Brain pericyte (primary cell): ENCODE data around the gene PTPRN2.

Source experiments
- DNase-seq: peaks from one replicate; pipeline ENCODE4 v3.0.0-alpha.2; 2012; ENCODE audit warnings: low read depth, low spot score

Gene PTPRN2

GRCh38 chr7:158401295-158401694 lies 186.3 kb downstream of the PTPRN2 start:
- DNase-seq: no peak

- no peak for DNase-seq
Observed at GRCh38 chr7:158400601-158401225, 186.9 kb downstream of the PTPRN2 start.

GRCh38 chr7:158399762-158400161 lies 187.9 kb downstream of the PTPRN2 start:
- DNase-seq: no peak

- DNase-seq: no peak
Observed at GRCh38 chr7:158398750-158399149, 188.9 kb downstream of the PTPRN2 start.

- DNase-seq: no peak
Observed at GRCh38 chr7:158397885-158398284, 189.7 kb downstream of the PTPRN2 start.

GRCh38 chr7:158396982-158397862 lies 190.4 kb downstream of the PTPRN2 start:
- DNase-seq: no peak

GRCh38 chr7:158396301-158396905 lies 191.2 kb downstream of the PTPRN2 start:
- DNase-seq: no peak

GRCh38 chr7:158395780-158396278 lies 191.8 kb downstream of the PTPRN2 start:
- DNase-seq: no peak

- no peak for DNase-seq
Observed at GRCh38 chr7:158395349-158395748, 192.3 kb downstream of the PTPRN2 start.

- no peak for DNase-seq
Observed at GRCh38 chr7:158394936-158395335, 192.7 kb downstream of the PTPRN2 start.

GRCh38 chr7:158393926-158394625 lies 193.5 kb downstream of the PTPRN2 start:
- DNase-seq: no peak

- DNase-seq: no peak
Observed at GRCh38 chr7:158392251-158392650, 195.4 kb downstream of the PTPRN2 start.

GRCh38 chr7:158391541-158391940 lies 196.1 kb downstream of the PTPRN2 start:
- no peak for DNase-seq

- no peak for DNase-seq
Observed at GRCh38 chr7:158391141-158391540, 196.5 kb downstream of the PTPRN2 start.

- no peak for DNase-seq
Observed at GRCh38 chr7:158390460-158390859, 197.2 kb downstream of the PTPRN2 start.

- DNase-seq: no peak
Observed at GRCh38 chr7:158389514-158390425, 197.9 kb downstream of the PTPRN2 start.

GRCh38 chr7:158388928-158389327 lies 198.7 kb downstream of the PTPRN2 start:
- DNase-seq: no peak

- DNase-seq: no peak
Observed at GRCh38 chr7:158388072-158388471, 199.6 kb downstream of the PTPRN2 start.

- DNase-seq: no peak
Observed at GRCh38 chr7:158387546-158387891, 200.1 kb downstream of the PTPRN2 start.

GRCh38 chr7:158386866-158387545 lies 200.6 kb downstream of the PTPRN2 start:
- DNase-seq: no peak

- no peak for DNase-seq
Observed at GRCh38 chr7:158386355-158386618, 201.3 kb downstream of the PTPRN2 start.
